Skin epidermis (tissue), 12 donors: ENCODE measurements around the gene H3-3A.
A peak's percentile ranks its signal among the peaks of the same experiment; 100 is the strongest.

Experiments used
- H3K27ac ChIP-seq, 21 experiments: fragments of 200-600 bp; sonication (generic) in 11 of 21; one replicate each; pipeline ENCODE4 v1.5.0; 2020; ENCODE audit warnings: mild to moderate bottlenecking in 3 of 21, inconsistent platforms in 2 of 21, moderate library complexity in 2 of 21
- H3K4me3 ChIP-seq, 7 experiments: fragments of 200-600 bp; sonication (generic) in 2 of 7; one replicate each; pipeline ENCODE4 v1.5.0; 2020; ENCODE audit warnings: inconsistent platforms in 2 of 7, mild to moderate bottlenecking in 2 of 7, moderate library complexity in 1 of 7

The H3-3A gene

DNA sequence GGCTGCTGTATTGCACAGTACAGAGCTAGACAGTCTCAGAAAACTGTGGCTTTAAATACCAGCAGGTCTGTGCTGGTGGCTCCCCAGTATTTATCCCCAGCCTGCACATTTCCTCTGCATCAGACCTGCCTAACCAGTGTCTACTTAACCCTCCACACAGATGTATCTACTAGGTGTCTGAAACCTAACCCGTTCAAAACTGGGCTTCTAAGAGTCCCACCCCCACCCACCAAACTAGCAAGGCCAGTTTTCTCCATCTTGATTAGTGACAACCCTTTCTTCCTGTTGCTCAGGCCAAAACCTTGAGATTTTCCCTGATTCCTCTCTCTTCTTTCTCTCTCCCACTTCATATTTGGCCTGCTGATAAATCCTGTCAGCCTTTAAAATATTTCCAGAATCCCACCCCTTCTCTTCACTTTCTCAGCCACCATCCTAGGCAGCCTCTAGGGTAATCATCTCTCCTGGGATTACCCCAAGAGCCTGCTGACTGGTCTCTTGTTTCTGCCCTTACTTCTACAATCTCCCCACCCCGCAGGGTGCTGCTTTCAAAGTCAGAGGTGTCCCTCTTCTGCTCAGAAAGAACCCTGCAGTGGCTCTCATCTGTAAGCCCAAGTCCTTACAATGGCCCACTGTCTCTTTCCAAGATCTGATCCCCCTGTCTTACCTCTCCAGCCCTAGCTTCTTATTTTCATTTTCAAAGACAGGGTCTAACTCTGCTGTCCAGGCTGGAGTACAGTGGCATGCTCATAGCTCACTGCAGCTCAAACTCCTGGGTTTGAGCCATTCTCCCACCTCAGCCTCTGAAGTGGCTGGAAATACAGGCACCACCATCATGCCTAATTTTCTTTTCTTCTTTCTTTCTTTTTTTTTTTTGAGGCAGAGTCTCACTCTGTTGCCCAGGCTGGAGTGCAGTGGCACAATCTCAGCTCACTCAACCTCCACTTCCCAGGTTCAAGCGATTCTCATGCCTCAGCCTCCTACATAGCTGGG, 45.2 kb downstream of the H3-3A start:
- H3K4me3 ChIP-seq, result no peak overlapping the region
- H3K27ac ChIP-seq, result peak overlapping the region in 18 of 21 experiments; percentile 13 to 98 (median 90)

- peak overlapping the region; percentile 62 to 99 (median 95) for H3K27ac ChIP-seq
- peak overlapping the region; percentile 53 to 71 (median 65) for H3K4me3 ChIP-seq
Observed at GRCh38 chr1:226108935-226109828, 46.7 kb downstream of the H3-3A start.

- H3K27ac ChIP-seq, result peak overlapping the region; percentile 88 to 99 (median 96)
Observed at GRCh38 chr1:226109829-226110248, 47.3 kb downstream of the H3-3A start.

DNA sequence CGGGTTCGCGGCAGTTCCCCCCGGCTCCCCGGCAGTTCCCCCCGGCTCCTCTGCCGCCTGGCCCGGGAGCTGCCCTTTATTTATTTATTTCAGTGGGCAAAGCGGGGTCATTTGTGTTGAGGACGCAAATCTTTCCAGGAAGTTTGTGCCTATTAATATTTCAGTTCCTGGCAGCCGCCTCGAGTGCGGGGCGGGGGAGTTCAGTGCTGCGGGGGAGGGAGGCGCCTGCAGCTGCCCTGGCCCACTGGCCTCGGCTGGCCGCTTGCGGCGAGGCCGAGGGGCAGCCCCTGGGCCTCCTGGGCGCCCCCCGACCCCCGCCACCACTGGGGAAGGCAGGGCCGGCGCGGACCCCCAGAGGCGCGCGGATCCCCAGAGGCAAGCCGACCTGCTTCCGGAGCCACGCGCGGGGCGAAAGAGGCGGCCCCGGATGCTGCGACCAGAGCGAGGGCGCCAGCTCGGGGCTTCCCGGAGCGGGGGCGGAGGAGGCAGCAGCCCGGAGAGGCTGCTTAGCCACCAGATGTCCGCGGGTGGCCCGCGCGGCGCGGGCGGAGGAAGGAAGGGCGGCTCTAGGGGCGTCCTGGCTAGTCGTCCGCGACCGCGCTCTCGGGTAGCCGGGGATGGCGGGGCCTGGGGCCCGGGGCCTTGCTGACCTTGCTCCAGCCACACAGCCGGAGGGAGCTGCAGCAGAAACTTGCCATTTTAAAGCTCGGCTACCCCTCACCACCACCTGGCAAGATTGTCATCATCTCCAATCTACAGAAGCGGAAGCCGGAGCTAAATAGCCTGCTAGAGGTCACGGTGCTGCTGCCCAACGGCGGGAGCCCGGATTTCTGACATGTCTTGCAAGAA, 48.0 kb downstream of the H3-3A start:
- Histone ChIP-seq H3K27ac (peak overlapping the region; percentile 88 to 99 (median 96)), H3K4me3 (peak overlapping the region; percentile 53 to 71 (median 65))

More at GRCh38 chr1:226109829-226110248, 47.3 kb downstream of the H3-3A start:
- peak overlapping the region; percentile 53 to 71 (median 65) for H3K4me3 ChIP-seq

DNA sequence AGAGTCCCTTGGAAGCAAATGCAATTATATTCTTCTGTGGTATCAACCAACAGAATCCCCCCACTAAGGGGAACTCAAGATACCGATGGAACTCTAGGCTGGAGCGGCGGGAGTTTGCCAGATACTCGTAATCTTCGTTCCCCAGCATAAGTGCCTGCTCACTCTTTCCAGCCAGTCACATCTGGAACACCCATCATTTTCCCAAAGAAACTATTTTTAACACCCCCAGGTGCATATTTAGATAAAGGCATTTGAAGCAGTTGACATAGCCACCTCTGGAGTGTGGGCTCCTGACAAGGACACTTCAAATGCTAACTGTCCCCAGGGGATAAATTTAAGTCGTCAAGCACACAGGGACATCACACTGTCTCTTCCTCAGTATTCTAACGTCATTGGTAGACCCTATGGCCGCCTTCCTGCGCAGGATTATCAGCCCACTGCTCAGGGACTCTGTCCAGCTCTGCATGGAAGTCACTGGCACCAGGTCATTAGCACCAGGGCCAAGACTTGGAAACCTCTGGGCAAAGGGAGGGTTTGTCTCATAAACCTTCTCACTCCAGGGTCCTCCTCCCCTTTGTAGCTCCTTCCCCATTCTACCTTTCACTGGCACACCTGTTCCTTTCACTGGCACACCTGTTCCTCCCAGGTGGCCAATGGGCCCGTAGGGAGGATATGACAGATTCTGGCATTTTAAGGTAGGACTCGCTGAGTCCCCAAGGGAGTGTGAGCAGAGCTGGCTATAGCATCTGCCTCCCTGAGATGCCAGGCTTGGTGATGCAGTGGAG, 48.8 kb downstream of the H3-3A start:
- H3K27ac ChIP-seq, result peak overlapping the region in 20 of 21 experiments; percentile 88 to 99 (median 96)
- H3K4me3 ChIP-seq, result peak overlapping the region; percentile 53 to 71 (median 65)

DNA sequence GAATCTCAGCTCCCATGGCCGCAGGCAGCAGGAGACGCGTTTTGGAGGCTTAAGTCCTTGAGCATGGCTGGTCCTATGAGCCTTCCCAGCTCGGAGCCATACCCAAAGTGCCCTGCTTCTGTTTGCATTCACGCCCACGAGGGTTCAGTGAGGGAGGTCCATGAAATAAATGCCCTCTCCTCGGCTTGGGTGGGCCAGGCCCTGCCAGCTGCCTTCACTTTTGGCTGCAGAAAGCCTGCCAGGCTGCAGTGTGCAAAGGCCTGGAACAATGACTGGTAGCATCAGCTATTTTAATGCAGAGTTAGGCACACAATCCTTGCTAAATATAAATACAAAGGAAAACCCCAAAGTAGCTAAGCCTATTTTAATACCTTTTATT, 49.4 kb downstream of the H3-3A start:
- Histone ChIP-seq H3K4me3 (no peak overlapping the region), H3K27ac (peak overlapping the region in 10 of 21 experiments; percentile 10 to 99 (median 95))

- H3K27ac ChIP-seq, result peak overlapping the region in 3 of 21 experiments; percentile 31 to 99 (median 98)
Observed at GRCh38 chr1:226112626-226113025, 50.1 kb downstream of the H3-3A start.

GRCh38 chr1:226116673-226117072, 54.2 kb downstream of the H3-3A start:
- H3K27ac ChIP-seq, result peak overlapping the region in 1 of 21 experiments; percentile 57

More at GRCh38 chr1:226112626-226113025, 50.1 kb downstream of the H3-3A start:
- no peak overlapping the region for H3K4me3 ChIP-seq

DNA sequence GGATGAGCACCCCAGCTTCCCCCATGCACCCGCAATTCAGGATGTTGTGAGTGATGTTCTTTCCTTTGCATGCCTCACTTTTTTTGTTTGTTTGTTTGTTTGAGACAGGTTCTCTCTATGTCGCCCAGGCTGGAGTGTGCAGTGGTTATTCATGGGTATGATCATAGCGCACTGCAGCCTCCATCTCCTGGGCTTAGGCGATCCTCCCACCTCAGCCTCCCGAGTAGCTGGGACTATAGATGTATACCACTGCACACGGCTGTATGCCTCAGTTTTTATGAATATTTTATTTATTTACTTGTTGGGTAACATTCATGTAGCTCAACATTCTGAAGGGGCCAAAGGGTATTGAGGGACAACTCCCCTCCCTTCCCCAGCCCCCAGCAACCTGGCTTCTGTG, 54.8 kb downstream of the H3-3A start:
- no peak overlapping the region for H3K27ac ChIP-seq
- no peak overlapping the region for H3K4me3 ChIP-seq

More at GRCh38 chr1:226116673-226117072, 54.2 kb downstream of the H3-3A start:
- no peak overlapping the region for H3K4me3 ChIP-seq

DNA sequence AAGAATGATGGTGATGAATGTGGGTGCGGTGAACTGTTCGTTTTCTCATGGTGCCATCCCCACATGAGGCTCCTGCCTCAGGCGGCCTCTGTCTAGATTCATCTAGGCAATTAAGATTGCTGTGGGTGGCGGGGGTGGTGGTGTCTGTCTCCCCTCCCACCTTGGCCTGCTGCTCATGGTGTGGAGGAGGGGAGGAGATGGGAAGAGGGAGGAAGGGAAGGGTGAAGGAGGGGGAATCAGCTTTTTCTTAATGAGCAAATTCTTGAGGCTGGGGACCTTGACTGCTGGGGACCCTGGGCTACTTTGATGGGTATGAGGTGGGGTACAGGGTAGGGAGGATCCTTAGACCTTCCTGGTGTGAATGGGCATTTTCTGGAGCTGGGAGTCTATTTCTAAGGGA, 55.8 kb downstream of the H3-3A start:
- Histone ChIP-seq H3K27ac (no peak overlapping the region), H3K4me3 (no peak overlapping the region)

DNA sequence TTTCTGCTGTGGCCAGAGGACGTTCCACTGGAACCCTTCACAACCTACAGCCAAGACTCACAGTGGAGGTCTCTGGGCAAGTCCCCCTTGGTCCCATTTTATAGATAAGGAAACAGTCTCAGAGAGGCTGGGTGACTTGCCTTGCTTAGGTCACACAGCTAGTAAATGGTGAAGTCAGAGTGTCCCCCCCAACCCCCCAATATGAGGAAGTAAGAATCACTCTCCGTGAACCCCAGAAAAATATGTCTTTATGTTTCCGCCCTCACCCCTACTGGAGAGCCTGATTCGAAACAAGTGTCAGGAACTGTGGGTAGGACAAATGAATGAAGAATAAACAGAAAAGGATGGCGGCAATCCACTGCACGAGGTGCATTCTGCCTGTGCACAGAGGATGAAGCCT, 56.7 kb downstream of the H3-3A start:
- H3K27ac ChIP-seq, result no peak overlapping the region

DNA sequence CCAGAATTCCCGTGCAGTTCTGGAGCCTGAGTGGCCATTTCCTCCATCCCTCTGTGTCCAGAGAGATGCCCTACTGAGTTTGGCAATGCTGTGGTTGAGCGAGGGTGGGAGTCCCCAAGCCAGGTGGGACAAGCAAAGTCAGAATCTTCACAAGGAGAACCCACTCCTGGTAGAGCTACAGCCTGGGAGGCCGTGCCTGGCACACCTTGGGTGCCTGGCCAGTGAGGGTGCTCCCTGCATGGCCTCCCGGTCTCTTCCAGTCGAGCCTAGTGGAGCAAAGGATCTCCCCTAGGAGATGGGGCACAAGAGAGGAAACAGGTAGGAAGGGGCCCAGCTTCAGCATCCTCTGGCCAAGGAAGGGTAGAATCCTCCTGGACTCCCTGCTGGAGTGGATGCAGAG, 57.9 kb downstream of the H3-3A start:
- H3K4me3 ChIP-seq, result no peak overlapping the region
- H3K27ac ChIP-seq, result no peak overlapping the region

More for the DNA sequence above, 56.7 kb downstream of the H3-3A start:
- H3K4me3 ChIP-seq, result no peak overlapping the region

GRCh38 chr1:226121049-226121586, 58.6 kb downstream of the H3-3A start:
- H3K27ac ChIP-seq, result peak overlapping the region in 16 of 21 experiments; percentile 82 to 98 (median 94)
- H3K4me3 ChIP-seq, result peak overlapping the region; percentile 43 to 81 (median 63)
